SK-N-MC (cell line): Measurements from ENCODE around the gene HYCC1.

Experiments
- EZH2 ChIP-seq: fragments of 200-600 bp; sonication (generic); IDR thresholded peaks from one replicate; pipeline ENCODE4 v1.6.1; 2017; ENCODE audit warnings: antibody characterized with exemption
- FOXP2 ChIP-seq: optimal IDR thresholded peaks from 2 replicates; pipeline ENCODE3; 2011; ENCODE audit warnings: mild to moderate bottlenecking, moderate library complexity; ENCODE audit not compliant: insufficient read depth; ENCODE audit errors: extremely low read length, control extremely low read depth
- POLR2AphosphoS5 ChIP-seq: IDR thresholded peaks from 2 replicates; pipeline ENCODE4 v1.6.1; 2012; ENCODE audit warnings: mild to moderate bottlenecking, low read depth, low read length, borderline replicate concordance

DNA sequence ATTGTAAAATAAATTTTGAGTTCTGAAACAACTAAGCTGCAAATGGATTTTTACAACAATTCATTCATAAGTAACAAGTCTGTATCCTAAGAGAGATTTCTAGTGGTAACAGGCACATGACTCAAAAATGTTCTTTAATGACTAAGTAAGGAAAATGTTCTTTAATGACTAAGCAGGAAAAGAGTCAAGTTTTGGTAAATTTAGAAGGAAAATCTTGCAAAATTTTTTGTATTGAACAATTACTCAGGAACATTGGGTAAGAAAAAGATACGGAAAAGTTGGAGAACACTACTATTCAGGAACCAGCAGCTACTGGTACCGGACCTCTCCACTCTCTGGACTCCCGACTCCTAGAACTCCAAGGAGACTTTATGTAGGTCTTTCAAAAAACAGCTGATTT lies 33.5 kb downstream of the HYCC1 start:
- TF ChIP-seq POLR2AphosphoS5: no peak
- no peak for TF ChIP-seq EZH2
- no peak for TF ChIP-seq FOXP2
